GM18909 (cell line): ENCODE measurements around the gene FAM131C.
A peak's percentile ranks its signal among the peaks of the same experiment; 100 is the strongest.
"Not testable (repeated sequence)": the region's sequence is repeated elsewhere in the genome, so short reads cannot be mapped to it uniquely, and the experiment has no call there.

Source experiments
- ATAC-seq: cut with Tn5 transposase; IDR thresholded peaks from one replicate; pipeline ENCODE4 v1.9.1; 2021; ENCODE audit warnings: mild to moderate bottlenecking; ENCODE audit not compliant: unreplicated experiment, poor library complexity

Gene FAM131C

DNA sequence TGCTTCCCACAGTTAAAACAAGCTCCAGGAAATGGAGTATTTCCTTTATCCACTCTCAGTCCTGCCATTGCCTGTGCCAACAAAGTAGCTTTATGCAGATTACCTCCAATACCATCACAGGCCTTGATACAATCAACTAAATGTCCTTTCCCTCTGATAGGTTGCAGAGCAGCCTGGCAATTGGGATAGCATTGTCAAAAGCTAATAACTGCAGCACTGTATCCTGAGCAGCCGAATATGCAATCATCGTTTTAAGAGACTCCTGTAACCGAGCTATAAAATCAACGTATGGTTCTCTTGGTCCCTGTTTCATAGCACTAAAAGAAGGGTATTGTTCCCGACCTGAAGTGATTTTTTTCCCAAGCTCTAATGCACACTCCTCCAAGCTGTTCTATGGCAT is 33.6 kb upstream of the FAM131C start:
- ATAC-seq: not testable (repeated sequence)

DNA sequence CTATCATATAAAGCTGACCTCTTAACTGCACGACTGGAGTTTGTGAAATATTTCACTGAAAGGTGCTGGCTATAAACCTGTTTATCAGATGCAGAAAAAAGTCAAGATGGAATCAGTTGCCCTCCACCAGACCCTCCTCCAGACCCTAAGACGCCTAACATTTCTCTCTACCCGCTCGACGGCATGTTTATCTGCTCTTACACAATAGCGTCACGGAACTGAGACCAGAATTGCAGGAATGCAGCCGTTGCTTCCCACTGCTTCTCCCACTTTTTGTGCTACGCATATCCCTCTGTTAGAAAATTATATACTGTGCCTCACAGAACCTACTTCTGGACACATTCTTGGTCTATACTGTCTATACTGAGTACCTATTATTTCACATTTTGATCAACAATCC is 28.2 kb upstream of the FAM131C start:
- no peak for ATAC-seq

DNA sequence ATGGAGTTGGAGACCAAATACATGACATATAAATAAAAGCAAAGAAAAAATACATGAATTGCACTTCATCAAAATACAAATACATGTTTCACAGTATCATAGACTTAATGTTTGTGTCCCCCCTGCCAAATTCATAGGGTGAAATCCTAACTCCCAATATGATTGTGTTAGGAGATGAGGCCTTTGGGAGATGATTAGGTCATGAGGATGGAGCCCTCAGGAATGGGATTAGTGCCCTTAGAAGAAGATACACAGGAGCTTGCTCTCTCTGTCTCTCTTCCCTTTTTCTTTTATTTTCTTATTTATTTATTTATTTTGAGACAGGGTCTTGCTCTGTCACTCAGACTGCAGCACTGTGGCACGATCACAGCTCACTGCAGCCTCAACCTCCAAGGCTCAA is 26.0 kb upstream of the FAM131C start:
- no peak for ATAC-seq

DNA sequence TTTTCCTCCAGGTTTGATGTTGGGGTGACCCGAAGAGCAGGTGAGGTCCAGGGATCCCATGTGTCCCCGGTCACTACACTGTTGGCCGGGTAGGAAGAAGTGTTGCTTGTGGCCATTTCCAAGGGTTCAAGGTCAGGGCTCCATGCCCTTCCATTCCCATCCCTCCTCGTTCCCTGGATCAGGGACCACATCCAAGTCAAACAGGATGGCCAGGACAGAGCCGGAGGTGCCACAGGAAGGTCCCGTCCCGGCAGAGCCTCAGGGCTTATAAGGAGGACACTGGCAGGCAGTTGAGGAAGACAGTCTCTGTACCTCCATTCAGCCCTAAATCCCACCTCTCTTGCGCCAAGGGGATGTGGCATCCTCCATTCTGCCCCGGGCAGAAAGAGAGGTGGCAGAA is 22.0 kb upstream of the FAM131C start:
- ATAC-seq: no peak

DNA sequence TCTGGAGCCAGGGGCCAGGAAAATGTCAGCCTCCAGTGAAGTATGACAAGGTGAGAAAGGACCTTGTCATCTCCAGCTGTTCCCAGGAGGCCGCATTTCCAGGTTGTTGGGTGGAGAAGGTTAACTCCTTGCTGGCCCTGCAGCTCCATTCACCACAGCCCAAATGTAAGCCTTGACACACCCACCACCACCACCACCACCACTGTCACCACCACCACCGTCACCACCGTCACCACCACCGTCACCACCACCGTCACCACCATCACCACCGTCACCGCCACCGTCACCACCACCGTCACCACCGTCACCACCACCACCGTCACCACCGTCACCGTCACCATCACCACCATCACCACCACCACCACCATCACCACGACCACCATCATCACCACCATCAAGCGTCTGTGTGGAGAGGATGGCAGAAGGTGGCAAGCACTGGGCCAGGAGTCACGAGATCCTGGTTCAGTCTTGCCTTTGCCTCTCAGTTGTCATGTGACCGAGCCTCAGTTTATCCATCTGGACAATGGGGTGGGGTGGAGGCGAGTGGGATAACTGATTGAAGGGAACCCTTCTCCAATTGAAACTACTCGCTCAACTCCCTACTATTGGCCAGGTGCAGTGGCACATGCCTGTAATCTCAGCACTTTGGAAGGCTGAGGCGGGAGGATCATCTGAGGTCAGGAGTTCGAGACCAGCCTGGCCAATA is 21.2 kb upstream of the FAM131C start:
- ATAC-seq: no peak

DNA sequence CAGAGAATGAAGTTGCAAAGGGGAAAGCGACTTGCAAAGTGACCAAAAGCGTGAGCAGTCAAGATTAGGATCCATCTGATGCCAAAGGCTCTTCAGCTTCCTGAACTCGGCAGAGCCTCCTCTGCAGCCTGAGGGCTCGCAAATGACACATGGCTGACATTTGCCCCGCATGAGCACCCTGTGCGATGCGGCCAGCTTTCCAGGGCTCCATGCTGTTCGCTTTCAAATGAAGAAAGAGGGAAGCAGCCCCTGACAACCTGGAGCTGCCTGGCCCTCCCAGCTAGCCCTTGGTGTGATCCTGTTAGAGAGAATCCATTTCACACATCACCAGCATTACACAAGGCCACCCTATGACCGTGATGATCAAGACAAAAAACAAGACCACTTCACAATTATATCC is 20.2 kb upstream of the FAM131C start:
- ATAC-seq: no peak

DNA sequence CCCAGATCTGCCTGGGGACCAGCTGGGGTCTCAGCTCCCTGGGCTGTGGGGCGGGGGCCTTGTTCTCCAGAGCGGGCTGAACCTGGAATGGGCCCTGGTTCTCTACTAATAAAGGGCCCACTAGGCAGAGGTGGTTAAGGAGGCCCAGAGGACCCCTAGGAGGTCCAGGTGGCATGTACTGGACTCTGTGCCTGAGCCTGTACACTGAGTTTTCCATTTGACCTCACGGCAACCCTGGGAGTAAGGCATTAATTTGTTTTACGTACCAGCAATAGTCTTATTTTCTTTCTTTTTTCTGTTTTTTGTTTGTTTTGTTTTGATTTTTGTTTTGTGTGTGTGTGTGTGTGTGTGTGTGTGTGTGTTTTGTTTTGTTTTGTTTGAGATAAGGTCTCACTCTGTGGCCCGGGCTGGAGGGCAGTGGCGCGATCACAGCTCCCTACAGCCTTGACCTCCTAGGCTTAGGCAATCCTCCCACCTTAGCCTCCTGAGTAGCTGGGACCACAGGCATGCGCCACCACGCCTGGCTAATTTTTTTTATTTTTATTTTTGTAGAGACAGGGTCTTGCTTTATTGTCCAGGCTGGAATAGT is 19.6 kb upstream of the FAM131C start:
- ATAC-seq: no peak

DNA sequence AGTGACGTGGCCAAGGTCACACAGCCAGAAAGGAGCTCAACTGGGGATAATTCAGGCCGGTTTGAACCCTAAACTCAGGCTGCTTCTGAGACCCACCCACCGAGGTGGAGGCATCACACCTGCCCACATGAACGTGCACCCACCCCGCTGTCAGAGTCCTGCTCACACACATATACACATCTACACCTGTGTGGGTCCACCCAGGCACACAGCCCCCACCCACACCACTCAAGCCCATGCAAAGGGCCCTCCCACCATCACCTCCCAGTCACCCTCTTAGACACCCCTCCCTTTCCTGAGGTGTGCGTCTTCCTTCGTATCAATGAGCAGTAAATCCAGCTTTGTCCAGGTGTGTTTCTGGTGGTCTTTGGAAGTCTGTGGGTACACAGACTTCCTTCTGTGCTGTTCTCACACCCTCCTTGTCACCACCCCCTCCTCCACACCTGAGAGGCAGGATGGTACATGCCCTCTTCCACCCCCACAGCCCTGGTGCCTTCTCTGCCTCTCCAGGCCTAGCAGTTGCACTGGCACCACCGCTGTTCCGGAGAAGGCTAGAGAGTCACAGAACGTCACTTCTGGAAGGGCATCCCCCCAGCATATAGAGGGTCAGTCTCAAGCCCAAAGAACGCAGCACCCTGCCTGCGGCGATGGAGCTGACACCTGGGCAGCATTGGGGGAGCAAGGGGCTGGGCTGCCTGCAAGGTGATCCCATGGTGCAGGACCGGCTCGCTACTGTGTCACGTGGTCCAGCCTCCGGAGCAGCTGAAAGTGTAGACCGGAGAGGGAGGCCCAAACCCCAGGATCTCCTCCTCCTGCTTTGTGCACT is 18.9 kb upstream of the FAM131C start:
- ATAC-seq: no peak

DNA sequence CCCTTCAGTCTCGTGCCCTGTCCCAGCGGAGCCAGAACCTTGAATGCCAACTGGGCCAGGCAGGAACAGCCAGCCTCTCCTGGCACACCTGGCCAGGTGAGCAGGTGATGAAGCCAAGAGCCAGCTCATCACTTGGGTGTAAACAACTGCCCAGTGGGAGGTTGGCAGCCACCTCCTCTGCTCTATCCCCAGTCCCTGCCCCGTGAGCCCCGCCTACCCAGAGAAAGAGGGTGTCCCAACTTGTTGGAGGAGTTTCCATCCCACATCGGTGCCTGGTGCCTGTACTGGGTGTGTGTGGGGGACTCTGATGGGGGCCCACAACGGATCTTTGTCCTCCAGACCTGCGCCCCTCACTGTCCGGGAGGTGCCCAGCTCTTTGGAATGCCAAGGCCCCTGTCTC is 17.8 kb upstream of the FAM131C start:
- no peak for ATAC-seq

DNA sequence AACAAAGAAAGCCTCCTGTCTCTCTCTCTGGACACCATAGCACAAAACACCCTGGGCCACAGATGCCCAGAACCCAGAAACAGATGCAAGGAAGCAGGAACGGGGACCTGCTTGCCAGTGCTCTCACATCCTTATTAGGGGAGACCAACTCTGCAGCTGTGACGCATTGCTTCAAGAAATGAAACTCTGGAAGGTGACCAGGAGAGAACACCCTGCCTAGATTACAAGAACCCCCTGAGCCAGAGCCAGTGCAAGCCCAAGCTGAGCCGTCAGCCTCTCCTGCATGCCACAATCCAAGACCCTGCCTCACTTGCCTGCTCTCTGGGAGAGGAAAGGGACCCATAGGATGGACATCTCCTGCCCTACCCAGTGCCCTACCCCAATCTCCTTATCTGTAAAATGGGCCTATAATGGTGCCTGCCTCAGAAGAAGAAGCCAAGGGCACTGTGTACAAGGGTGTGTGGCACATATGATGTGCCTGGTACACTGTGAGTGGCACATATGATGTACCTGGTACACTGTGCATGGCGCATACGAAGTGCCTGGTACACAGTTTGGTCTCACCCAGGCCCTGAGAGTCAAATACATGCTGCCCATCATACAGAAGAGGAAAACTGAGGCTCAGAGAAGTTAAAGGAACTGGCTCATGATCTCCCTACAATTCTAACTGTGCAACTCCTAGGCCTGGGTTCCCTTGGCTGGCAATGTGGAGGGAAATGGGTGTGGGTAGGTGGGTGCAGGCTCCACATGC is 16.8 kb upstream of the FAM131C start:
- ATAC-seq: no peak

DNA sequence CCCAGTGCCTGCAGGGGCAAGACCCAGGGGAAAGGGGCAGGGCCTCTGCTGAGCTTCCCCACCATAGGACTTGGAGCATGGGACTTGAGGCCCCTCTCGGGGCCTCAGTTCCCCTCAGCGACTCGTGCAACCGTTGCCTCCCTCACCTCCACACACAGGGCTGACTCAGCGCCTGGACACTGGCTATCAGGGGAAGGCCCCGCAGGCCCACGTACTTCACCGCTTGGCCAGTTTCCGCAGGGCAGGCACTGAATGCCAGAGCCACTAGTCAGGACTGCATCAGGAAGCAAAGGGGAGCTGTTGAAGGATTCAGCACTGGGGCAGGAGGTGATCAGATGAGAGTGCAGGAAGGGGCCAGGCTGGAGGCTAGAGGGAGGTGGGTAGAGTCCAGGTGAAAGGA is 15.5 kb upstream of the FAM131C start:
- ATAC-seq: no peak

DNA sequence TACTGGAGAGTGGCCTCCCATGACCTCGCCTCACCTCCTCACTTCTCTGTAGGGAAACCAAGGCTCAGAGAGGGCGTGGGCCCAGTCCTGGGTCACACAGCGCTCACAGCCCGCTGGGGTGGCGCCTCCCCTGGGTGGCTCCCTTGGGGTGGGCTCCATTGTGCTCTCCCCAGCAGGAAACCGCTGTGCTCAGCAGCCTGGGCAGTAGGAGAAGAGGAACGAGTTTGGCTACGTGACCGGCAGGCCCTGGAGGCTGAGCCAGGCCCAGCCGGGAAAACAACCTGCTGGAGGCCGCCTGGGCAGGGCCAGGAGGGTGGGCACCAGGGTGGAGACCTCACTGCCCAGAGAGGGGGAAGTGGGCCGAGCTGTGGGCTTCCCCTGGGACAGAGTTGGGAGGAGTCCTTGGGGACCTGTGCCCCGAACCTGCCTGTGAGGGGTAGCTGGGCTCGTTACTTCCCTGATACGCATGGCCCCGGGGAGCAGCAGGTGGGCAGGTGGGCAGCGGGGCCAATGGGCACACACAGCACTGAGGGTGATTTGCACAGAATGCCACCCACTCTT is 15.0 kb upstream of the FAM131C start:
- no peak for ATAC-seq

DNA sequence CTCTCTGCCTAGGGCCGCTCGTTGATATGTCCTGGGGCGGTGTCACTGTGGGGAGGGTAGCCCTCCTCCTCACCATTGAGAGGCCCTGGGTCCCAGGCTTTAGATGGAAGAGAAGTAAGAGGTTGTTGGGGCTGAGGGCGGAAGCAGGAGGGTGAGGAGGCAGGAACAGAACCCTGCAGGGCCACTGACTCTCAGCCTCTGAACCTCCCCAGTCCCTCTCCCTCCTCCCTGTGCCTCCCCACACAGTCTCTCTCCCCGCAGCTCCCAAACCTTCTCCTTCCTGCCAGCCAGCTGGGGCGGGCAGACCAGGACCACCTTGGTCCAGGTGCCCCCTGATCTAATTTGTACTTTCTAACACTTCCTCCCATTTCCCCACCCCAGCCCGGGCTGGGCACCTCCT is 14.3 kb upstream of the FAM131C start:
- ATAC-seq: no peak

DNA sequence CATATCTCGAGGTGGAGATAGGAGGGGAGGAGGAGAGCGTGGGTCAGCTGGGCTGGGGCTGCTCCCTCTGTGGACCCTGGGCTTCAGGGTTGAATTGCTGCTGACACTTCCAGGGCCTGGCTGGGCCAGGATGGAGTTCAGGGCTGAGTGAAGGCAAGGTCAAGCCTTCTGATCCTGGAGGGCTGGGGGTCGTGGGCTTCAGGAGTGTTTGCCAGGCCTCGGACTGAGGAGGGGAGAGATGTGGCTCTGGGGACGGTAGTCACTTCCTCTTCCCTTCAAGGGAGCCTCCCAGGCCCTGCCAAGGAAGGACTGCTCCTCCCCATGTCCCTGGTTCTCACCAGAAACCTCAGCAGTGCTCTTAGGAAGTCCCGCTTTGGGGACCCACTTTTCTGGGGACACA is 12.1 kb upstream of the FAM131C start:
- ATAC-seq: no peak

DNA sequence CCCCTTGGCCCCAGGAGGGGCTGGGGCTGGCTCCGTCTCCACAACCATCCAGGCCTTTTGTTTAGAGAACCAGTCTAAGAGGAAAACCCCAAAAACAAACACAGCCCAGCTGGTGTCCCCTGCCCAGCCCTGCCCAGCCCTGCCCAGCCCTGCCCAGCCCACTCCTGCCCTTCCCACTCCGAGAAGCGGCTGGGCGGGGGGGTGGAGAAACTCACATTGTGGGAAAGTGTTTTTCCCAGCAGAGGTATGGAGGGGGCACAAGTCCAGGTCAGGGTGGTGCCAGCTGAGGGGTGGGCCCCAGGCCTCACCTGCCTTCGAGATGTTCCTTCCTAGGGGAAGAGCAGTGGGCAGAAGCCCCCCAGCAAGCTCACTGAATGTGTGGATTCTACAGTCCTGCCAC is 10.0 kb upstream of the FAM131C start:
- ATAC-seq: no peak

DNA sequence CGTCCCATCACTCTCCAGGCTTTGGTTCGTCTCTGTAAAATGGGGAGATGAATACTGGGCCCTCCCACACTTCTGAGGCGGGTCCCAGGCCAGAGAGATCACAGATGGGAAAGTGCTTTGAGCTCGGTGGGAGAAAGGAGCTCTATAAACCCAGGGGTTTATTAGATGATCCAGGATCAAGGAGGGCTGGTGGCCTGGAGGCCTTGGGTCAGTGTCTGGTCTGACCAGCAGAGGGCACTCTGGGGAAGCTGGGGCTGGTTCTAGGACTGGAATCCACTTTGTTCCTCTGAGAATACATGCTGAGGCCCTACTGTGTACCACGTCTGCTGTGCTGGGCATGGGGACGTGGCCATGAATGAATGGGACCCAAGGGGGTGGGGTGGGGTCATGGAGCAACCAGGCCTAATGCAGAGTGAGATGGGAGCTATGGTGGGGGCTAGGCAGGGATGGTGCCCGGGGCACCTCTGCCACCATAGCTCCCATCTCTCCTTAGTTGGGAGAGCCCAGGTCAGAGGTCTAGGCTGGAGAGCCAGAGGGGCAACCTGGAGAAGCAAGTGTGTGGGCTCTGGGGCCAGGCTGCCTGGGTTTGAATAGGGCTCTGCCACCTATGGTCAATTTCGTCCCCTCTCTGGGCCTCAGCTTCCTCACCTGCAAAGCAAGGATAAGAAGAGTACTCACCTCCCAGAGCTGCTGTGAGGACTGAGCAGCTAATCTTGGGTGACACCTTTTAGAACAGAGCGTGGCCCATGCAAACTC is 9.0 kb upstream of the FAM131C start:
- no peak for ATAC-seq

DNA sequence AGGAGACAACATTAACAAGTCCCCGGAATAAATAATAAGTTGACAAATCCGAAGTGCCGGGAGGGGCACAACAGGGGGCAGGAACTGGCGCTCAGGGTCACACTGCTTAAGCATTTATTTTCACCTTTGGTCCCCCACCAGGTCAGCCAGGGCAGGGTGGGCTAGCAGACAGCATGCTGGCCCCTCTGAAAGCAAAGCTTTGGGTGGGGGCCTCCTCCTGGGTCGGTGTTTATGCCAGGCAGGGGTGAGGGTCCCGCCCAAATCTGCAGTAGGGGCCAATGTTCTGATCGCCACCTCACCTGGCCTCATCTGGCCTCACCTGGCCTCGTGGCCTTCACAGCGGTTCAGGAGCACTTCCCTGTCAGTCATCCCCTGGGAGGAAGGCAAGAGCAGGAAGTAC is 8.2 kb upstream of the FAM131C start:
- ATAC-seq: no peak

DNA sequence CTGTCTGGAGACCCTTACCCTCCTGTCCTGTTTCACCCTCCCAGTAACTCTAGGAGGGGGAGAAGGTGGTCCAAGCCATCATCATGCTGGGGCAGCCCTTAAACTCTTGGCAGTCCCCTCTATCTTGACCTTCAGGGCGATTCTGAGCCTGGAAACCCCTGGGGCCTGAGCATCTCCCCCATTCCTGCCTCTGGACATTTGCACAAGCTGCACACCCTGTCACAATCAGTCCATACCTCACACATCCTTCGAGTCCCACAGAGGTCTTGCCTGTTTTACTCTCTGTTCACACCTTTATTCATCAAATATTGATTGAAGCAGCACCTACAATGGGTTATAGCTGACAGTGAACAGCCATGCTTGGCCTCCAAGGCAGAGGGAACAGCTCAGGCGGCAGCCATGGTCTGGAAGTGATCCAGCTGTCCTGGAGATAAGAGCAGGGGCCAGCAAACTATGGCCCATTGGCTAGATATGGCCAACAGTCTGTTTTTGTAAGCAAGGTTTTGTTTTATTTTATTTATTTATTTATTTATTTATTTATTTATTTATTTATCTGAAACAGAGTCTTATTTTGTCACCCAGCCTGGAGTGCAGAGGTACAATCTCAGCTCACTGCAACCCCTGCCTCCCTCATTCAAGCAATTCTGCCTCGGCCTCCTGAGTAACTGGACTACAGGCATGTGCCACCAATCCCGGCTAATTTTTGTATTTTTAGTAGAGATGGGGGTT is 7.1 kb upstream of the FAM131C start:
- no peak for ATAC-seq

DNA sequence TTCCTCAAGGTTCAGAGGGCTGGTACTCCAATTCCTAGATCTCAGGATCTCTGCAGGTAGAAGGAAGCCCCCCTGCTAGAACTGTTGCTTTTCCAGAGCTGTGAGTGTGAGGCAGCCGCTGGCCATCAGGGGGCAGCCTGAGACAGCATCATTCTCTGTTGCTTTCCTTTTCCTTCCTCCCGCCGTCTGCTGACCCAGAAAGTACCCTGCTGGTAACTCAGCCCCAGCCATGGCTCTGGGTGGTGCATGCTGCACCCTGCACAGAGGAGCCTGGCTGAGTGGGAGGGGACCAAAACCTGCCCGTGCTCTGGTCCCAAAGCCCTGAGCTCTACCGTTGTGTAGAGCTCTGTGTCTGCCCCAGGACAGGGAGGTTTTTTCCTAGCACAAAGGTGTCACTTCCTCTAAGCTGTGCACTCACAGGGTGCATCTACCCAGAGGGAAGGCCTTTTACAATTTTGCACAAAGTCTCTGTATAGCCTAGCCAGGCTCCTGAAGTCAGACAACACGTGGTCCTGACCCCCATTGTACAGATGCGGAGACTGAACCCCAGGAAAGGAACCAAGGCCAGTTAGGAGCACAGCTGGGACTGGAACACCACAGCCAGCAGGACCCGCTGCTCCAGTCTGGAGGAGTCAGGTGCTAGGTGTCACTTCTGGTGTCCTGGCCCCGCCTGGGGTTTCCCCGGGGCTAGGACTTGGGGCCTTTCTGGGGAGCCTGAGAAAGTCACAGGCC is 5.6 kb upstream of the FAM131C start:
- ATAC-seq: peak; percentile 46
